Adrenal gland (tissue), 5 donors: ENCODE data around the gene PMEPA1.

Source experiments
- CTCF ChIP-seq, 6 experiments: fragments of 450-650 bp in 4 of 6; fragments of 200-600 bp in 2 of 6; sonication (generic) in 1 of 6; IDR thresholded peaks; 1 replicate in 5 of 6; 2 replicates in 1 of 6; pipeline versions ENCODE4 v1.5.1 to v1.8.0; 2016 to 2021; ENCODE audit warnings: antibody characterized with exemption in 6 of 6, mild to moderate bottlenecking in 2 of 6, moderate library complexity in 1 of 6
- POLR2A ChIP-seq, 2 donors: fragments of 450-650 bp; IDR thresholded peaks; one replicate each; pipeline ENCODE4 v1.6.1; 2017; ENCODE audit warnings: antibody characterized with exemption in 2 of 2, mild to moderate bottlenecking in 2 of 2, moderate library complexity in 1 of 2
- donor health status: DM: no; HTN: no; CAD: no.

- TF ChIP-seq POLR2A (IDR thresholded peaks at IDR 0.05) (no peak), CTCF (IDR thresholded peaks at IDR 0.05) (no peak)
Observed at GRCh38 chr20:57679113-57679512, 30.7 kb downstream of the PMEPA1 start.
